Keratinocyte (primary cell): ENCODE results near the gene CTNND2. TPM values are rescaled to one million over a fixed set of nuclear protein-coding genes. Genes with fewer than 3 reads are reported as not detected.

Experiments used
- DNase-seq: peaks from one replicate; pipeline ENCODE4 v3.0.0-alpha.2; 2011; ENCODE audit warnings: low read depth, missing footprints, low spot score
- FAIRE-seq: peaks from 2 replicates; lab custom pipeline; 2011; peaks lifted over from hg19 to GRCh38; lab: Jason Lieb, UNC
- H2AFZ ChIP-seq: 2 replicates; pipeline ENCODE4 v1.6.0; 2012; ENCODE audit warnings: low read length, control low read depth, inconsistent platforms; ENCODE audit not compliant: control insufficient read depth
- H3K27ac ChIP-seq: 2 replicates; pipeline ENCODE4 v1.5.1; 2011; ENCODE audit warnings: low read length; ENCODE audit not compliant: control insufficient read depth, insufficient read depth
- H3K27me3 ChIP-seq: 3 replicates; pipeline ENCODE4 v1.6.0; 2011; ENCODE audit warnings: low read length; ENCODE audit not compliant: control insufficient read depth, insufficient read depth; ENCODE audit errors: extremely low read depth
- H3K36me3 ChIP-seq, 2 experiments: 2 replicates in 1 of 2; 3 replicates in 1 of 2; pipeline ENCODE4 v1.5.1; 2011; ENCODE audit warnings: low read length in 2 of 2, mild to moderate bottlenecking in 1 of 2; ENCODE audit not compliant: control insufficient read depth in 2 of 2, insufficient read depth in 2 of 2; ENCODE audit errors: extremely low read depth in 1 of 2
- H3K4me1 ChIP-seq: 3 replicates; pipeline ENCODE4 v1.5.1; 2011; ENCODE audit warnings: low read length; ENCODE audit not compliant: control insufficient read depth, insufficient read depth; ENCODE audit errors: extremely low read depth
- H3K4me2 ChIP-seq: 3 replicates; pipeline ENCODE4 v1.6.0; 2011; ENCODE audit warnings: low read depth, low read length; ENCODE audit not compliant: control insufficient read depth, insufficient read depth; ENCODE audit errors: extremely low read depth
- H3K4me3 ChIP-seq, 3 experiments: fragments of 200-600 bp in 1 of 3; sonication (generic) in 1 of 3; 2 replicates in 2 of 3; 3 replicates in 1 of 3; pipeline ENCODE4 v1.5.1; 2011 to 2016; ENCODE audit warnings: low read length in 3 of 3, mild to moderate bottlenecking in 3 of 3, control low read depth in 2 of 3, inconsistent platforms in 1 of 3, low read depth in 1 of 3, mixed read lengths in 1 of 3, mixed run types in 1 of 3, moderate library complexity in 1 of 3; ENCODE audit not compliant: control insufficient read depth in 2 of 3, insufficient read depth in 2 of 3; ENCODE audit errors: extremely low read depth in 1 of 3
- H3K79me2 ChIP-seq: 2 replicates; pipeline ENCODE4 v1.6.0; 2012; ENCODE audit warnings: low read length; ENCODE audit not compliant: control insufficient read depth, insufficient read depth
- H3K9ac ChIP-seq: 3 replicates; pipeline ENCODE4 v1.6.0; 2011; ENCODE audit warnings: low read length; ENCODE audit not compliant: control insufficient read depth, insufficient read depth; ENCODE audit errors: extremely low read depth
- H3K9me1 ChIP-seq: 3 replicates; pipeline ENCODE4 v1.6.0; 2011; ENCODE audit warnings: low read length; ENCODE audit not compliant: control insufficient read depth, insufficient read depth; ENCODE audit errors: extremely low read depth
- H3K9me3 ChIP-seq: 2 replicates; pipeline ENCODE4 v1.5.1; 2012; ENCODE audit warnings: low read depth, low read length; ENCODE audit not compliant: control insufficient read depth
- H4K20me1 ChIP-seq: 3 replicates; pipeline ENCODE4 v1.6.0; 2011; ENCODE audit warnings: low read length; ENCODE audit not compliant: control insufficient read depth, insufficient read depth; ENCODE audit errors: extremely low read depth
- EZH2 ChIP-seq: IDR thresholded peaks from one replicate; pipeline ENCODE4 v1.6.1; 2012; ENCODE audit warnings: inconsistent platforms, mild to moderate bottlenecking, low read length, moderate library complexity
- dilution Hi-C: fragments of 300-500 bp; cut with MboI; formaldehyde crosslinking; loops from one replicate; pipeline ENCODE4 v1.7.0; 2020; ENCODE audit warnings: low sequenced_read_pairs; ENCODE audit not compliant: extremely low pct_ligation_motif_present
- polyA plus RNA-seq, 5 experiments: library from polyadenylated mRNA; depleted of rRNA in 3 of 5; stranded (reverse) in 3 of 5; stranded (forward) in 1 of 5; unstranded in 1 of 5; fragments of >200 nt; gene quantifications; 1 replicate in 1 of 5; 2 replicates in 3 of 5; 3 replicates in 1 of 5; pipeline versions ENCODE4 v1.2.1 to v1.2.3, GENCODE V29; 2011 to 2012; ENCODE audit warnings: missing spikeins in 2 of 5, low read depth in 1 of 5, low replicate concordance in 1 of 5
- TF ChIP-seq, protein P1 (sequence below), 3 experiments: IDR thresholded peaks in 1 of 3; conservative IDR thresholded peaks in 1 of 3; optimal IDR thresholded peaks in 1 of 3; 2 replicates in 2 of 3; 3 replicates in 1 of 3; pipeline versions ENCODE3 to v1.5.1; 2011; ENCODE audit warnings: low read length in 3 of 3, mild to moderate bottlenecking in 3 of 3, moderate library complexity in 2 of 3, control low read depth in 1 of 3, inconsistent platforms in 1 of 3; ENCODE audit not compliant: insufficient read depth in 2 of 3; ENCODE audit errors: extremely low read depth in 1 of 3

Gene CTNND2
- polyA plus RNA-seq, 1 donor (not counting 4 experiments of a cell fraction or from before 2014, with no cell fraction given), result not detected

DNA sequence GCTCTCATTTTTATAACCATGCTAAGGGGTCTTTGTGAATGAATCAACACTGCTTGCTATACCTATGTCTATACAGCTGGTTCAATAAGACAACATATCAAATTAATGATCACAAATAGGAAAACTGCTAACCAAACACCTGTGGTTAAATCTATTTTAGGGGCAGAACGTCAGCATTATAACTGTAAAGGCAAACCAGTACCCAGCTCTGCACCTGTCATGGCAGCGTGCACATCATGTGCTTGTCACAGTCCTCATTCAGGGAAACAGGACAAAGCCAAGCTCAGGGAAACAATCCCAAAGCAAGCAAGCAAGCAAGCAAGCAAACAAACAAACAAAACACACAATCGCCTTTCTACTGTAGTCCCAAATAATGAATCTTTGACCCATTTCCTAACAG, 865.5 kb downstream of the CTNND2 start:
- no peaks in the 10 kb centered on the region for H4K20me1 ChIP-seq
- no peaks in the 10 kb centered on the region for H3K27me3 ChIP-seq
- no peak overlapping the region for H3K4me2 ChIP-seq
- no peak overlapping the region for H3K9ac ChIP-seq
- FAIRE-seq (no peak), DNase-seq (no peak)
- no peak for TF ChIP-seq EZH2
- TF ChIP-seq, protein P1, sequence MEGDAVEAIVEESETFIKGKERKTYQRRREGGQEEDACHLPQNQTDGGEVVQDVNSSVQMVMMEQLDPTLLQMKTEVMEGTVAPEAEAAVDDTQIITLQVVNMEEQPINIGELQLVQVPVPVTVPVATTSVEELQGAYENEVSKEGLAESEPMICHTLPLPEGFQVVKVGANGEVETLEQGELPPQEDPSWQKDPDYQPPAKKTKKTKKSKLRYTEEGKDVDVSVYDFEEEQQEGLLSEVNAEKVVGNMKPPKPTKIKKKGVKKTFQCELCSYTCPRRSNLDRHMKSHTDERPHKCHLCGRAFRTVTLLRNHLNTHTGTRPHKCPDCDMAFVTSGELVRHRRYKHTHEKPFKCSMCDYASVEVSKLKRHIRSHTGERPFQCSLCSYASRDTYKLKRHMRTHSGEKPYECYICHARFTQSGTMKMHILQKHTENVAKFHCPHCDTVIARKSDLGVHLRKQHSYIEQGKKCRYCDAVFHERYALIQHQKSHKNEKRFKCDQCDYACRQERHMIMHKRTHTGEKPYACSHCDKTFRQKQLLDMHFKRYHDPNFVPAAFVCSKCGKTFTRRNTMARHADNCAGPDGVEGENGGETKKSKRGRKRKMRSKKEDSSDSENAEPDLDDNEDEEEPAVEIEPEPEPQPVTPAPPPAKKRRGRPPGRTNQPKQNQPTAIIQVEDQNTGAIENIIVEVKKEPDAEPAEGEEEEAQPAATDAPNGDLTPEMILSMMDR (optimal IDR thresholded peaks at IDR 0.05 in 1 of 3, IDR thresholded peaks at IDR 0.05 in 1 of 3, conservative IDR thresholded peaks at IDR 0.05 in 1 of 3; ENCODE audit: extremely low read depth in 1 of 3, insufficient read depth in 2 of 3, low read length in 3 of 3), result no peak
- H3K27ac ChIP-seq, result no peak overlapping the region
- no peaks in the 10 kb centered on the region for H3K9me3 ChIP-seq
- dilution Hi-C loops, result no loop called here
- H2AFZ ChIP-seq, result no peak overlapping the region
- no peak overlapping the region for H3K4me3 ChIP-seq
- no peaks in the 10 kb centered on the region for H3K36me3 ChIP-seq
- H3K79me2 ChIP-seq, result no peaks in the 10 kb centered on the region
- no peaks in the 10 kb centered on the region for H3K9me1 ChIP-seq
- no peaks in the 10 kb centered on the region for H3K4me1 ChIP-seq

DNA sequence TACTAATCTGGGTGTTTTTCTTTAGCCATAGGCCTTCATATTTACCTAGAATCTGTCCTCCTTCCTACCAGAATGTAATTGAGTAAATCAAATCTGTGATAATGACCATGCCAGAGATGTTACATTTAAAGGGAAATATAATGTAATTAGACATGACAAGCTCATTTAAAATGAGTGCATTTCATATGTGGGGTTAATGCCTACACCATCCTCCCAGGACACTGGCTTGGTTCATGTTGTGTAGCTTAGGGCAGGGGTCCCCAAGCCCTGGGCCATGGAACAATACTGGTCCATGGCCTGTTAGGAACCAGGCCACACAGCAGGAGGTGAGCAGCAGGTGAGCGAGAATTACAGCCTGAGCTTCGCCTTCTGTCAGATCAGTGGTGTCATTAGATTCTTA, 866.3 kb downstream of the CTNND2 start:
- Histone ChIP-seq H4K20me1 (no peaks in the 10 kb centered on the region), H2AFZ (no peak overlapping the region), H3K4me3 (no peak overlapping the region), H3K9me1 (no peaks in the 10 kb centered on the region), H3K36me3 (no peaks in the 10 kb centered on the region), H3K4me2 (no peak overlapping the region), H3K27ac (no peak overlapping the region), H3K9ac (no peak overlapping the region), H3K27me3 (no peaks in the 10 kb centered on the region), H3K9me3 (no peaks in the 10 kb centered on the region), H3K4me1 (no peaks in the 10 kb centered on the region), H3K79me2 (no peaks in the 10 kb centered on the region)
- dilution Hi-C loops, result no loop called here
- DNase-seq (no peak), FAIRE-seq (no peak)
- TF ChIP-seq EZH2, result no peak
- TF ChIP-seq, protein P1 (optimal IDR thresholded peaks at IDR 0.05 in 1 of 3, IDR thresholded peaks at IDR 0.05 in 1 of 3, conservative IDR thresholded peaks at IDR 0.05 in 1 of 3; ENCODE audit: extremely low read depth in 1 of 3, insufficient read depth in 2 of 3, low read length in 3 of 3), result no peak
